WI38 (cell line): ENCODE results near the gene IGF2BP3.
A peak's percentile ranks its signal among the peaks of the same experiment; 100 is the strongest.

ENCODE experiments used
- H3K4me3 ChIP-seq: 2 replicates; pipeline ENCODE4 v1.5.1; 2011; ENCODE audit warnings: low read depth, mild to moderate bottlenecking, control low read depth, low read length
- CTCF ChIP-seq: IDR thresholded peaks from 2 replicates; pipeline ENCODE4 v1.5.1; 2012; ENCODE audit warnings: low read depth, mild to moderate bottlenecking, control low read depth, low read length

Gene IGF2BP3

GRCh38 chr7:23486002-23486773, 15.9 kb upstream of the IGF2BP3 start:
- no peak overlapping the region for H3K4me3 ChIP-seq
- TF ChIP-seq CTCF: no peak

DNA sequence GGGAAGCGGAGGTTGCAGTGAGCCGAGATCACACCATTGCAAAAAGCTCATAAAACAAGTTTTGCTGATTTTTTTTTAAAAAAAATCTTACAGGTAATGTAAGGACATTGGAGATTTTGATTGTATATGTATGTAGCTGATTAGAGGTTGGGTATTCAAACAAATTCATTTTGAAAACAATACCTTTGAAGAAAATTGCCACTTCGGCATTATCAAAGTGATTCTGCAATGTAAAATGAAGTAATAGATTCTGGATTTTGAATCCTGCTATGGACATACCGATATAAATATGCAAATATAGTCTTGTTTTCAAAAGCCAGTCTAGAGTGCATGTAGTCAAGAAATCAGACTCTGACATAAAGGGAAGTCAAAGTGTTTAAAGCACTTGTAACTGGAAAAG, 12.4 kb upstream of the IGF2BP3 start:
- TF ChIP-seq CTCF: no peak
- H3K4me3 ChIP-seq: no peak overlapping the region

DNA sequence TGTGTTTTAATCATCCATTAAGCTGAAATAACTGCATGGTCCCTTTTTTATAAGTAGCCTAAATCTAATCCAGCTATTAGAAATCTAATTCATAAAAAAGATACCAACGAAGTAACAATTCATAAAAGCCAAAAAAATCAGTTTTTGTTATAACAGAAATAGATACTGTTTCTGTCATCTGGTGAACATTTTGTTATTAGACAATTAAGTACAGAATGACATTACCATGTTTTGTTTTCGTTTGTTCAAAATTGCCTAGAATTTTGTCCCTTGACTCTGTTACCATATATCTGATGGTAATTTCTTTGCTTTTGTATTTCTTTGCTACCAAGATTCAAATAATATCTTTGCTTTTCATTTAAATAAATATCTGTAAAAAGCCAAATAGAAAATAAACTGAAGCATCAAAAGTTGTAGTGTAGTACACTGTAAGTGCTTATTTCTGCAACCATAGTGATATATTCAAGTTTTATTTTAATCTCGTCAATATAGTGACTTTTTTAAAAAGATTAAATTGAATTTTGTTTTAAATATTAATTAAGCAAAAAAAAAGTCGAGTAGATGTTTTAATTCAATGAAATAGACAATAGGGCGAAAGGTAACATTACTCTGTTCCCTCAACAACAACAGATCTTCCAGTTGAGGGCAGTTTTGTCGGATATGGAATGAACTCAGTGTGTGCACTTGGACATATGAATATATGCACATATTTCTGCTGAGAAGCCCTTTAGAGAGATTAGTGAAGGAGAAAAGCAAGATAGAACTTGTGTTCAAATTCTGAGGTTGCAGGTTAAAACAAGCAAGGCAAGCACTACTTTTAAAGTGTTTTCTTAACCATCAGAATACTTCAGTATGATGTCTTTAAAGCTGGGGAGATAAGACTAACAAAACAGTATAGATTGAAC, 7.9 kb upstream of the IGF2BP3 start:
- no peak for TF ChIP-seq CTCF
- H3K4me3 ChIP-seq: no peak overlapping the region

DNA sequence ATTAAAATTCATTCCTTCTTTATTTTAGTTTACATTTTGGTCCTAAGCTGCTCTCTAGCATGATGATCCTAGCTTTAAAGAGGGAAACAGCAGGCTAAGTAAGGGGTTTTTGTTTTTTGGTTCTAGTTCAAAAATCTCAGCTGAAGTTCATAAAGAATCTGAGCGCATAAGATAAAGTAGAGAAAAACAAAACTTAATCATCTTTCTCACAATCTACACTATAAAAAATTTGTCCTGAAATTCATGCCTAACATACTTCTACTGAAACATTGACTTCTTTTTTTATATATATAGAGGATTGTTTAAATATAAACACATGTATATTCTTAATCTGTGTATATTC, 6.8 kb upstream of the IGF2BP3 start:
- no peak for TF ChIP-seq CTCF
- H3K4me3 ChIP-seq: no peak overlapping the region

DNA sequence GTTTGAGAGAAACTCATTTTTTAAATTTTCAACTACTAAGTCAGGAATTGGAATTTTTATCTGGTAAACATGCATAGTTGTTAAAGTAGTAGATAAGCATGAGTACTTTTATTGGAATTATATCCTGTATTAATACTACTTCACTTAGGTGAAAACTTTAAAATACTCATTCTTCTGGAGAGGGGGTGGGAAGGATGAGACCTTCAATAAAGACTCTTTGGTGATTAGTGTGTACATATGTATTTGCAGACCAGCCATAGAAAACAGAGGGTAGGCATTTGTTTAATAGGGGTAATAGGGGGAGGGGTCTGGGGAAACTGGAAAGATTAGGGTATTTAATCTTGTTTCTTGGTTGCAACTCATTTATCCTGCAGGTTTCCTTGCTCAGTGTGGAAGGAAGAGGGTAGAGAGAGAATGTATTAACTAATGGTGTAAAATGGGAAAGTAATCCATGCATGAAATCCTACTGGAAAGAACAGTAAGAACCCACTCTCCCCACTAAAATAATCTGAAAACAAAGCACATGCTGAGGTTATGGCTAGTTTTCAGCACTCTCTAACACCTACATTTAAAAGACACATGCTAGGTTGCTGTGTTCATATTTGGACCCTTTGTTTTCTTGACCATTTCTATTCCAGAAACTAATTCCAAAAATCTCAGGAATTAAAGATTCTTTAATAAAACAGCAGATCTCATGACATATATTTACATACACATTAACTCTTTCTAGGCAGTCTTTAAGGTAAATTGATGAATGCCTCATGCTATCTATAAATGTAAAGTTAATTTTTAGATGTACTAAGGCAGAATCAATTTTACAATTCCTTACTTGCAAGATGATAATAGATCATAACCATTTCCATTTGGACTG, 6.2 kb upstream of the IGF2BP3 start:
- H3K4me3 ChIP-seq: no peak overlapping the region
- no peak for TF ChIP-seq CTCF

DNA sequence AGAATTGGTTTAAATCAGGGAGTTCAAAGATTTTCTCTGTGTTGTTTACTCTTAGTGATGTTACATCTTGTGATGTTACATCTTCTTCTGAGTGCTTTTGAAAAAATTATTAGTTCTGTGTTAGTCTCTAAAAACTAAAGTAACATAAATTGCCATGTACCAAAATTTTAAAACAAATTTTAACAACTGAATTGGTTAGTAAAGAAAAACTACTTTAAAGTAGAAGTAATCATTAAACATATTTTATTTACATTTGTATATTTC, 5.2 kb upstream of the IGF2BP3 start:
- no peak for TF ChIP-seq CTCF
- H3K4me3 ChIP-seq: peak overlapping the region; percentile 76
